DND-41 (cell line): ENCODE data around the gene GALNTL6.

ENCODE experiments used
- EZH2 ChIP-seq: IDR thresholded peaks from 3 replicates; pipeline ENCODE4 v1.6.1; 2012; ENCODE audit warnings: borderline replicate concordance, low read depth, mild to moderate bottlenecking, moderate library complexity, low read length, inconsistent platforms; ENCODE audit not compliant: severe bottlenecking
- TF ChIP-seq, protein P1 (sequence below): IDR thresholded peaks from 2 replicates; pipeline ENCODE4 v1.5.1; 2012; ENCODE audit warnings: borderline replicate concordance, low read length, moderate library complexity, mild to moderate bottlenecking; ENCODE audit not compliant: poor library complexity, severe bottlenecking; ENCODE audit errors: extremely low read depth

DNA sequence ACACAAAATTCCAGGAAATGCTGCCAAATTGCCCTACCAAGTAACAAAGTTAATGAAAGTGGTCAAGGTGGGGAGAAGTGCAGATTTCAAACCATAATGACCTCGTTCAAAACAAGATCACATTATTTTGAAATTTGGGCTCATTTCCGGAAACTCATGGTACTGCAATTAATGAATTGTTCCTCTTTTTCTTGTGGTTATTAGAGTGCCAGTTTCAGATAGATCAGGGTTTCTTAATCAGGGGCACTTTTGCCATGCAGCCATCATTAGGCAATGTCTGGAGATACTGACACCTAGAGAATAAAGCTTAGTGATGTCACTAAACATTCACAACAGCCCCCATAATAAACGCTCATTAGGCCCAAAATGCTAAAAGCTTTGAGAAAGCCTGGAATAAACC is 973.9 kb downstream of the GALNTL6 start:
- TF ChIP-seq, protein P1, sequence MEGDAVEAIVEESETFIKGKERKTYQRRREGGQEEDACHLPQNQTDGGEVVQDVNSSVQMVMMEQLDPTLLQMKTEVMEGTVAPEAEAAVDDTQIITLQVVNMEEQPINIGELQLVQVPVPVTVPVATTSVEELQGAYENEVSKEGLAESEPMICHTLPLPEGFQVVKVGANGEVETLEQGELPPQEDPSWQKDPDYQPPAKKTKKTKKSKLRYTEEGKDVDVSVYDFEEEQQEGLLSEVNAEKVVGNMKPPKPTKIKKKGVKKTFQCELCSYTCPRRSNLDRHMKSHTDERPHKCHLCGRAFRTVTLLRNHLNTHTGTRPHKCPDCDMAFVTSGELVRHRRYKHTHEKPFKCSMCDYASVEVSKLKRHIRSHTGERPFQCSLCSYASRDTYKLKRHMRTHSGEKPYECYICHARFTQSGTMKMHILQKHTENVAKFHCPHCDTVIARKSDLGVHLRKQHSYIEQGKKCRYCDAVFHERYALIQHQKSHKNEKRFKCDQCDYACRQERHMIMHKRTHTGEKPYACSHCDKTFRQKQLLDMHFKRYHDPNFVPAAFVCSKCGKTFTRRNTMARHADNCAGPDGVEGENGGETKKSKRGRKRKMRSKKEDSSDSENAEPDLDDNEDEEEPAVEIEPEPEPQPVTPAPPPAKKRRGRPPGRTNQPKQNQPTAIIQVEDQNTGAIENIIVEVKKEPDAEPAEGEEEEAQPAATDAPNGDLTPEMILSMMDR, result no peak
- no peak for TF ChIP-seq EZH2
